Subcutaneous abdominal adipose tissue (tissue), 5 donors: ENCODE measurements around the gene NDUFA3.

Experiments
- H3K27ac ChIP-seq: one replicate; pipeline ENCODE4 v1.7.0; 2013; ENCODE audit warnings: low read depth, mild to moderate bottlenecking, inconsistent platforms, low read length, moderate library complexity
- H3K27me3 ChIP-seq, 5 donors: one replicate each; pipeline ENCODE4 v1.7.0; 2013; ENCODE audit warnings: low read length in 5 of 5, inconsistent platforms in 1 of 5; ENCODE audit not compliant: control insufficient read depth in 5 of 5, insufficient read depth in 4 of 5
- H3K36me3 ChIP-seq, 5 donors: one replicate each; pipeline ENCODE4 v1.7.0; 2013; ENCODE audit warnings: low read length in 5 of 5; ENCODE audit not compliant: control insufficient read depth in 5 of 5, insufficient read depth in 5 of 5
- H3K4me1 ChIP-seq, 5 donors: one replicate each; pipeline ENCODE4 v1.7.0; 2013; ENCODE audit warnings: low read length in 5 of 5, mild to moderate bottlenecking in 3 of 5, moderate library complexity in 1 of 5; ENCODE audit not compliant: control insufficient read depth in 5 of 5, insufficient read depth in 5 of 5
- H3K4me3 ChIP-seq, 5 donors: one replicate each; pipeline ENCODE4 v1.7.0; 2013; ENCODE audit warnings: low read length in 5 of 5, low read depth in 1 of 5
- H3K9ac ChIP-seq, 5 donors: one replicate each; pipeline ENCODE4 v1.7.0; 2013; ENCODE audit warnings: low read length in 5 of 5, mild to moderate bottlenecking in 4 of 5, moderate library complexity in 3 of 5
- H3K9me3 ChIP-seq, 5 donors: one replicate each; pipeline ENCODE4 v1.7.0; 2013; ENCODE audit warnings: low read length in 5 of 5; ENCODE audit not compliant: control insufficient read depth in 5 of 5
- donor health status: healthy.
- donor health status: healthy.
- donor health status: healthy.
- donor health status: healthy.
- donor health status: healthy.

NDUFA3 gene

GRCh38 chr19:54125713-54126112 lies 23.1 kb downstream of the NDUFA3 start:
- peaks cover 0 to 95% (median 87%) of the 10 kb centered on the region in 5 donors for H3K36me3 ChIP-seq
- no peaks in the 10 kb centered on the region for H3K4me1 ChIP-seq
- H3K9me3 ChIP-seq: no peaks in the 10 kb centered on the region
- H3K4me3 ChIP-seq: no peak overlapping the region
- H3K27ac ChIP-seq: no peak overlapping the region
- no peak overlapping the region for H3K9ac ChIP-seq
- no peaks in the 10 kb centered on the region for H3K27me3 ChIP-seq

GRCh38 chr19:54127688-54128440 lies 25.2 kb downstream of the NDUFA3 start:
- no peaks in the 10 kb centered on the region for H3K4me1 ChIP-seq
- no peaks in the 10 kb centered on the region for H3K27me3 ChIP-seq
- no peak overlapping the region for H3K4me3 ChIP-seq
- H3K9ac ChIP-seq: no peak overlapping the region
- H3K36me3 ChIP-seq: peaks cover 0 to 91% (median 84%) of the 10 kb centered on the region in 5 donors
- no peak overlapping the region for H3K27ac ChIP-seq
- no peaks in the 10 kb centered on the region for H3K9me3 ChIP-seq

DNA sequence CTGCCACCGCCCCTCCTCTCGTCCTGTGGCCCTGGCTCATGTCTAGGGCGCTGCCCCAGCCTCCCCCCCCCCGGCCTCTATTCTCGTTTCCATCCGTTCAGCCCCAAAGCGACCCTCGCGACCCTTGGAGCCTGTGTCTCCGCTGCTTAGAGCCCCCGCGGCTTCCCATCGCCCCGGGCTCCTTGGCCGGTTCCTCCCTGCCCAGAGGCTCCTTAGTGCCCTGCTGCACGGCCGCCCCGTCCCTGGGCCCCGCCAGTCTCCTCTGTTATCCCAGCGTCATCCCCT lies 25.7 kb downstream of the NDUFA3 start:
- Histone ChIP-seq H3K9me3 (no peaks in the 10 kb centered on the region), H3K9ac (no peak overlapping the region), H3K36me3 (peaks cover 0 to 91% (median 83%) of the 10 kb centered on the region in 5 donors), H3K4me3 (no peak overlapping the region), H3K27me3 (no peaks in the 10 kb centered on the region), H3K27ac (no peak overlapping the region), H3K4me1 (no peaks in the 10 kb centered on the region)

DNA sequence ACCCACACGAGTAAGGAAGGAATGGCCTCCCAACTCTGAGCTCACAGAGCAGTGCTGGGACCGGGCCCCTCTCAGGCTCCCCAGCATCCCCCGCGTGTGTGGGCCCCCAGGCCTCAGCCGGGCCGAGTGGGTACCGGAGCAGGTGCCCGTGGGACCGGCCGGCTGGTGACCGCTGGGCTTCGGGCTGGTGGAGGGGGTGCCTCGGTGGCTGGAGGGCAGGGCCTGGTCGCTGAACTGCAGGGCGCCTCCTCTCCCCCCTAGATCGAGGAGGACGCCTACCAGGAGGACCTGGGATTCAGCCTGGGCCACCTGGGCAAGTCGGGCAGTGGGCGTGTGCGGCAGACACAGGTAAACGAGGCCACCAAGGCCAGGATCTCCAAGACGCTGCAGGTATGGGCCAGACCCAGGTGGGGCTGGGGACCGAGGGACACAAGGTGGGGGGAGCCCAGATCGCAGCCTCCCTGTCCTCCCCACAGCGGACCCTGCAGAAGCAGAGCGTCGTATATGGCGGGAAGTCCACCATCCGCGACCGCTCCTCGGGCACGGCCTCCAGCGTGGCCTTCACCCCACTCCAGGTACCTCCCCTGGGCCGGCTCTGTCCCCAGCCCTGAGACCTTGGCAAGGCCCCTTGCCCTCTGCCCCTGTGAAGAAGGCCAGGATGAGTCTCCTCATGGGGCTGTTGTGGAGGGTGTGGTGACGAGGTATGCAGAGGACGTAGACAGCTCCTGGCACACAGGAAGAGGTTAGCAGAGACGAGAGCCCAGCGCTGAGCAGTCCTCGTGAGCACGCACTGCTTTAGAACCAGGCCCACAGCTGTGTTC lies 26.4 kb downstream of the NDUFA3 start:
- Histone ChIP-seq H3K36me3 (peaks cover 0 to 85% (median 78%) of the 10 kb centered on the region in 5 donors), H3K27ac (no peak overlapping the region), H3K9me3 (no peaks in the 10 kb centered on the region), H3K4me3 (no peak overlapping the region), H3K4me1 (no peaks in the 10 kb centered on the region), H3K9ac (no peak overlapping the region), H3K27me3 (no peaks in the 10 kb centered on the region)

DNA sequence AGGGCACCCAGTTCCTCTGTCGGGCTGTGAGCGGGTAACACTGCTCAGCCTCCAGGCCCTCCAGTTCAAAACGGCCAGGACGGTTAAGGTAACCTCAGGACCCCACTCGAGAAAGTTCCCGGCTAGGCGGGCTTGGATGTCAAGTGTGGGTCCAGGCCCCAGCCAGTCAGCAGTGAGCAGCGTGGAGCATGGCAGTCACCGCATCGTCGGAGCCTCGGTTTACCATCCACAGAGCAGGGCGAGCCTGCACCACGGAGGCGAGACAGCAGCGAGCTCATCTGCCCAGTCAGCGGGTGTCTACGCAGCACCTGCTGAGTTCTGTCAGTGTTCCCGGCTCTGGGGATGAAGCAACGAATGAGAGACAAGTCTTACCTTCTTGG lies 27.0 kb downstream of the NDUFA3 start:
- Histone ChIP-seq H3K4me1 (no peaks in the 10 kb centered on the region), H3K4me3 (no peak overlapping the region), H3K36me3 (peaks cover 0 to 79% (median 72%) of the 10 kb centered on the region in 5 donors), H3K9me3 (no peaks in the 10 kb centered on the region), H3K27ac (no peak overlapping the region), H3K9ac (no peak overlapping the region), H3K27me3 (no peaks in the 10 kb centered on the region)

GRCh38 chr19:54133312-54133956 lies 30.8 kb downstream of the NDUFA3 start:
- Histone ChIP-seq H3K36me3 (peaks cover 0 to 40% (median 36%) of the 10 kb centered on the region in 5 donors), H3K4me3 (no peak overlapping the region), H3K9me3 (no peaks in the 10 kb centered on the region), H3K4me1 (peaks cover 9 to 17% (median 12%) of the 10 kb centered on the region in 5 donors), H3K9ac (no peak overlapping the region), H3K27me3 (peaks cover 0 to 2% (median 0%) of the 10 kb centered on the region in 5 donors), H3K27ac (no peak overlapping the region)

DNA sequence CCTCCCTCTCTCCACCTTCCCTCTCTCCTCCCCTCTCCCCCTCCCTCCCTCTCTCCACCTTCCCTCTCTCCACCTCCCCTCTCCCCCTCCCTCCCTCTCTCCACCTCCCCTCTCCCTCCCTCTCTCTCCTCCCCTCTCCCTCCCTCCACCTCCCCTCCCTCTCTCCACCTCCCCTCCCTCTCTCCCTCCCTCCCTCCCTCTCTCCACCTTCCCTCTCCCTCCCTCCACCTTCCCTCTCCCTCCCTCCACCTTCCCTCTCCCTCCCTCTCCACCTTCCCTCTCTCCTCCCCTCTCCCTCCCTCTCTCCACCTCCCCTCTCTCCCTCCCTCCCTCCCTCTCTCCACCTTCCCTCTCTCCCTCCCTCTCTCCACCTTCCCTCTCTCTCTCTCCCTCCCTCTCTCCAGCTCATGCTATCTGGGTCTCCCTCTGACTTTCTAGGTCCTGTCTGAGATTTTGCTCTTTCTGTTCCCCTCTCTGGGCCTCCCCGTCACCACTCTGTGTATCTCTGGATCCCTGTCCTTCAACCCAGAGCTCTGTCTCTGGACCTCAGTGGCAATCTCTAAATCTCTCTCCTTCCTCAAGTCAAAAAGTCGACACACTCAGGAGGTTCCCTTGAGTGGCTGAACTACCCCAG lies 31.4 kb downstream of the NDUFA3 start:
- no peak overlapping the region for H3K4me3 ChIP-seq
- no peak overlapping the region for H3K27ac ChIP-seq
- no peaks in the 10 kb centered on the region for H3K9me3 ChIP-seq

DNA sequence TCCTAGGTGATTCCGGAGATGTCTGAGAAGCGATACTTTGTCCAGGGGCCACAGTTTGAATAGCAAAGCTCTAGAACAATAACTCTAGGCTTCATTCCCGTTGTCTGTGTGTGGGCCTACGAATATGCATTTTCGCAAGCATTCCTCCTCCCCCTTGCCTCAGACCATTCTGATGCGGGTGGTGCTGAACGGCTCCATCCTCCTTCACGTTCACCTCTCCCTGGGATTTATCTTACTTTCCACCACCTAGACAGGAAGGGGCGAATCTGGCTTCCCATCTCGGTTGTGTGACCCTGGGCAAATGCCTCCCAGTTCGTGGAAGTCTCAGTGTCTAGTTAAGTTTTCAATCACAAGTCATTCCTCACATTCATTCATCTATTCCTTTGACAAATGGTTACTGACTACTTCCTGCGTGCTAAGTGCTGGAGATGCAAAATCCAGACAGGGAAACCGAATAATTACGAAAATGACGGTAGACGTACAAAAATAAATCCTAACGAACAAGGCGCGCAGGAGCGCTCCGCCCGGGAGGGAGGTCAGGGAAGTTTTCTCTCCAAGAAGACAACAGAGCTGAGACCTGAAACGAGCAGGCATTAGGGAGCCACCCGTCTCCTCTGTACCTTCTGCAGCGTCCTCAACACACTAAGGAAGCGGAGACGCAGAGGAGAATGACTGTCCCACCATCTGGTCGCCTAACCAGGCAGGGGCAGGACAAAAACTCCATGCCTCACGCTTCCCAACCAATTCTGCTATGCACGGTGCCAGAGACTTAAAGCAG lies 33.6 kb downstream of the NDUFA3 start:
- no peaks in the 10 kb centered on the region for H3K9me3 ChIP-seq
- peak overlapping the region; percentile 67 to 80 (median 70) for H3K4me3 ChIP-seq
- H3K27me3 ChIP-seq: peaks cover 0 to 2% (median 0%) of the 10 kb centered on the region in 5 donors
- peak overlapping the region; percentile 35 to 72 (median 67) for H3K9ac ChIP-seq
- H3K4me1 ChIP-seq: peaks cover 15 to 44% (median 34%) of the 10 kb centered on the region in 5 donors
- no peak overlapping the region for H3K27ac ChIP-seq
- H3K36me3 ChIP-seq: peaks cover 0 to 25% (median 21%) of the 10 kb centered on the region in 5 donors

More for the DNA sequence above, 31.4 kb downstream of the NDUFA3 start:
- peaks cover 0 to 34% (median 30%) of the 10 kb centered on the region in 5 donors for H3K36me3 ChIP-seq
- peaks cover 0 to 2% (median 0%) of the 10 kb centered on the region in 5 donors for H3K27me3 ChIP-seq
- peaks cover 13 to 23% (median 18%) of the 10 kb centered on the region in 5 donors for H3K4me1 ChIP-seq
- no peak overlapping the region for H3K9ac ChIP-seq
